ENCODE data around the gene CDH4. TPM values are rescaled to one million over a fixed set of nuclear protein-coding genes. Genes with fewer than 3 reads are reported as not detected.

The CDH4 gene
- total and polyA plus RNA-seq, 2 of the 13 experiments (the other 11 are each of a cell fraction or from before 2014, with no cell fraction given): not detected

DNA sequence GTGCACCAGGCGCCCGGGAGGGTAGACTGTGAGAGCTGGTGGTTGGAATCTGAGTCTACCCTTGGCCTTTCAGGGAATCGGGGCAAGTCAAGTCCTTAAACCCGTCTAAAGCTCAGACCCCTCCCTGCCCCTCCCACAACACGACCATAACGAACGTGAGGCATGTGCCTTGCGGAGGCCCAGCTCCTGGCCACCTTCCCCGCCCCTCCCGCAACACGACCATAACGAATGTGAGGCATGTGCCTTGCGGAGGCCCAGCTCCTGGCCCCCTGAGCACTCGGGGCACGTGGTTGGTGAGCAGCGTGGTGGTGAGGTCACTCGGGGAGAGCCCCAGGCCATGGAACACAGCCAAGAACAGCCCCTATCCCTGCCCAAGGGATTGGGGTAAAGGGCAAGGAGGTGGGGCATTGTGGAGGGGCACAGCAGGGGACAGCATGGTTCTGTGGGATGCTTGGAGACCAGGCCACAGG is 681.5 kb downstream of the CDH4 start:
- H3K4me3 ChIP-seq (replicated peaks in 1 of 3; ENCODE audit: insufficient read depth in 1 of 3, low read depth in 2 of 3, low read length in 3 of 3): no peak overlapping the region
- in situ Hi-C loops (cut with HindIII; ENCODE audit: extremely low pct_ligation_motif_present, low pct_unique_long_range_greater_than_20kb) (no loop called here), intact Hi-C loops (cut with micrococcal nuclease; ENCODE audit: unreplicated experiment) (no loop called here)
- H3K4me1 ChIP-seq (ENCODE audit: insufficient read depth, low read length): no peaks in the 10 kb centered on the region
- FAIRE-seq: no peak
- H4K20me1 ChIP-seq (ENCODE audit: insufficient read depth, low read length): no peaks in the 10 kb centered on the region; the same call in 1 of the 2 replicates
- H3K79me2 ChIP-seq (ENCODE audit: insufficient read depth, low read length): no peaks in the 10 kb centered on the region
- POLR2A ChIA-PET: no interaction called here
- H2AFZ ChIP-seq (ENCODE audit: low read length): no peak overlapping the region
- no peak for DNase-seq (ENCODE audit: low spot score)
- no peak for ATAC-seq
- peak; percentile 21 for TF ChIP-seq ZNF883 (CRISPR knock-in tag; IDR thresholded peaks at IDR 0.05; ENCODE audit: not compliant biosample characterization)
- TF ChIP-seq, protein P1, sequence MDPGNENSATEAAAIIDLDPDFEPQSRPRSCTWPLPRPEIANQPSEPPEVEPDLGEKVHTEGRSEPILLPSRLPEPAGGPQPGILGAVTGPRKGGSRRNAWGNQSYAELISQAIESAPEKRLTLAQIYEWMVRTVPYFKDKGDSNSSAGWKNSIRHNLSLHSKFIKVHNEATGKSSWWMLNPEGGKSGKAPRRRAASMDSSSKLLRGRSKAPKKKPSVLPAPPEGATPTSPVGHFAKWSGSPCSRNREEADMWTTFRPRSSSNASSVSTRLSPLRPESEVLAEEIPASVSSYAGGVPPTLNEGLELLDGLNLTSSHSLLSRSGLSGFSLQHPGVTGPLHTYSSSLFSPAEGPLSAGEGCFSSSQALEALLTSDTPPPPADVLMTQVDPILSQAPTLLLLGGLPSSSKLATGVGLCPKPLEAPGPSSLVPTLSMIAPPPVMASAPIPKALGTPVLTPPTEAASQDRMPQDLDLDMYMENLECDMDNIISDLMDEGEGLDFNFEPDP (CRISPR knock-in tag; conservative IDR thresholded peaks at IDR 0.05): 0 out of 2 replicates have a peak, but pooled peaks have one; percentile 32
- no peak for TF ChIP-seq ZNF724P (CRISPR knock-in tag; IDR thresholded peaks at IDR 0.05; ENCODE audit: borderline replicate concordance)
- TF ChIP-seq SAP130 (CRISPR knock-in tag; IDR thresholded peaks at IDR 0.05; ENCODE audit: low read depth): no peak
- TF ChIP-seq RXRA (CRISPR knock-in tag; IDR thresholded peaks at IDR 0.05): 0 out of 2 replicates have a peak, but pooled peaks have one; percentile 4
- TF ChIP-seq MNT (IDR thresholded peaks at IDR 0.05): peak; percentile 28
- no peak for TF ChIP-seq ATM (IDR thresholded peaks at IDR 0.05; ENCODE audit: borderline replicate concordance)
- CTCF ChIA-PET (ENCODE audit: low intra/inter-chr PET ratio, low total read pairs): no interaction called here
- no TSS peak for BruUV-seq (replicated peaks)
- H3K9ac ChIP-seq (ENCODE audit: insufficient read depth, low read depth, low read length): no peak overlapping the region
- WGBS (ENCODE audit: low lambda C conversion rate): 17% methylated on average over 7 of the region's 17 CpGs
- no peak overlapping the region for H3K27ac ChIP-seq (ENCODE audit: extremely low read length, insufficient read depth, low read length)
- peaks cover 21 to 54% of the 10 kb centered on the region in 2 experiments for H3K27me3 ChIP-seq (ENCODE audit: control insufficient read depth in 1 of 2, insufficient read depth in 2 of 2, low read length in 2 of 2)
- no peaks in the 10 kb centered on the region for H3K9me3 ChIP-seq (ENCODE audit: low read length)
- H3K4me2 ChIP-seq (ENCODE audit: low read depth, low read length): no peak overlapping the region
- H3K36me3 ChIP-seq (replicated peaks in 1 of 2; ENCODE audit: control insufficient read depth in 1 of 2, insufficient read depth in 2 of 2, low read length in 2 of 2): no peaks in the 10 kb centered on the region

All from HepG2 (cell line).